NCI-H524 (cell line): ENCODE results near the gene DAAM2.

Source experiments
- DNase-seq, 2 experiments: peaks; one replicate each; lab custom pipeline; 2025; lab: John Stamatoyannopoulos, UW

DAAM2 gene

GRCh38 chr6:39847221-39847620 is 55.0 kb downstream of the DAAM2 start:
- DNase-seq: no peak

DNA sequence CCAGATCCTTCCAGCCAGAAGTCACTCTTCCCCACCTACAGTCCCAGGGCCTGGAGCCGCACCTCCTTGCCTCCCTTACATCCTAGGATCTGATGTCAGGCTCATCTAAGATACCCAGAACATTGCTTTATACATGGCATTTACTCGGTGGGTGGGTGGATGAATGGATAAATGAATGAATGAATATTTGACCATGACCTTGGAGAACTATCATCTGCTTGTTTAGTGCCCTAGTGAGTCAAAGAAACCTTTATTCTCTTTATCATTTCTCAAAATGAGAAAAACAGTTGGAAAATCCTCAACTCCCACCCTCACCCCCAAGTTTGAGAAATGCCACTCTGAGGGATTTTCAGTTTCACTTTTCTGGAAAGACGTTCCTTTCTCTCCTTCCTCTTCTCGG is 56.0 kb downstream of the DAAM2 start:
- no peak for DNase-seq

- DNase-seq: no peak
Observed at GRCh38 chr6:39849228-39849627, 57.1 kb downstream of the DAAM2 start.

DNA sequence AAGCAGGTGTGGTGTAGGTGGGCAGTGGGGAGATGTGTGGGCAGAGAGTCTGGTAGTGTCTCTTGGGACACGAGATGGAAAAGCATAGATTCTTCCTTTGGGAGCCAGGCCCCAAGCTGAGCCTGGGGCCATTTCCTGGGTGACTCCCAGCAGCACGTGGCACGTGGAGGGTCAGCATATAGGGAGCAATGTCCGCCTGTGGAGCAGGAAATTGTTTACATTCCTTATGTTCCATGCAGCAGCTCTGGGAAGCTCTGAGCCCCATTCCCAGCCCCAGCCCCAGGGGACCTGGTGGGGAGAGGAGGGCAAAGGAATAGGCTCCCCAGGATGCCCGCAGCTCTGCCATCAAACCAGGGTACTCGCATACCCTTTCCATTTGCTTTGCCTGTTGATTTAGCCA is 57.6 kb downstream of the DAAM2 start:
- no peak for DNase-seq

GRCh38 chr6:39850736-39851297 is 58.6 kb downstream of the DAAM2 start:
- peak in 1 of 2 experiments; percentile 79 for DNase-seq

- no peak for DNase-seq
Observed at GRCh38 chr6:39851331-39851730, 59.2 kb downstream of the DAAM2 start.

GRCh38 chr6:39852324-39852723 is 60.1 kb downstream of the DAAM2 start:
- no peak for DNase-seq

DNA sequence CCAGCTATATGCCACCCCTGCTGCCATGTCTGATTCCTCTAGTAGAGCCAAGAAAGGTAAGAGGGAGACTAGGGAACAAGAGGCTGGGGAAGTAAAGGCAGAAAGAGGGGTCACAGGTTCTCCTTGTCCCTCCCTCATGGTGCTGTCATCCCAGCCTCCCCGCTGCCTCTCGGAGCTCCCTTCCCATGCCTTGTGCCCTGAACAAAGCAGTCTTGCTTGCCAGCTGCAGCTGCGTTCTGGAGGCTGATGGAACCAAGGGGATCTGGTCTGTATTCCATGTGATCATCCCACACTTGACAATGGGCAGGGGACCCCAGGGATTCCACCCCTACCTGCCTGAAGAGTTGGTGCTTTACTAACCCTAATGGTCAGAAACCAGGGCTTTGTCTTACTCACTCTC is 61.4 kb downstream of the DAAM2 start:
- no peak for DNase-seq

DNA sequence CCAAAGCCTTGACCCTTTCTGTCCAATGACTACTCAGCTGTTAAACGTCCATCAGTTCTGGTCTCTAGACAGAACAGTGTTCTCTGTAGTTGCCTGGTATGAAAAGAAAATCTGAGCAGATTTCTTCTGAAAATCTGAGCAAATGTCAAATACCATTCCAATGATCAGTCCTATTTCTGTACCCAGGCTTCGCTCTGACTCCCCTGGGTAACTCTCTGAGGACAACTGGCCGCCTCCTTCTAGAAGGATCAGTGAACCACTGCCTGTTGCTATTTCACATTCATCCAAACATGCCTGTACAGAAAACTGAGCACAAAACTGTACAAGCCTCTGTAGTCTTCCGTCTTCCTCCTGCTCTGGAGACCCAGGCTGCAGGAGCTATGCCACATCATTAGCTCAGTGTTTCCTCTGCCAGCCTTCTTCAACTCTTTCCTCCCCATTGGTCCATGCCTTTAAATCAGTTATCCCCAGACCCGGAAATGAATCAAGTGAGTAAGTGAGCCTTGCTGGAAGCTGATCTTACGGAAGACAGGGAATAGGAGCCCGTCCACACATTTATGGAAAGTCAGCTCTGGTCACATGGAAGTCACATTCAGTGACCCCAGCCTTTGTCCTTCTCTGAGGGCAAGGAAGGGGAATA is 63.3 kb downstream of the DAAM2 start:
- DNase-seq: no peak

DNA sequence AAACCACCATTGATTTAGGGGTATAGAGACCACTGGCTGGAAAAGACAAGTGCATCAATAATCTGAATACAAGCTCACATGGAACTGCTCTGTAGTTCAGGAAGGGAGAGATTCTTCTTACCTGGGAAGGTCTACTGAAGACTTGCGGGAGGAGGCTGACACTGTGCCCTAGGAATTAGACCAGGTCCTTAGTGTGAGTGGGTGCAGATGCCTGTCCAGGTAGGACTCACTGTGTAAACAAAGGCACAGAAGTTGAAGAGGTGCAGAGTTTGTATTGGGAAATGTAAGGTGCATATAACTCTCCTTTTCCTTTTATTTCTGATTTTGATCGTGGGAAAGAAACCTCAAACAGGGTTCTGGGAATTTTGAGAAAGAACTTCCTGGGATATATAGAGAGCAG is 66.8 kb downstream of the DAAM2 start:
- no peak for DNase-seq

- DNase-seq: no peak
Observed at GRCh38 chr6:39861663-39862062, 69.5 kb downstream of the DAAM2 start.

- DNase-seq: peak; percentile 9 to 79
Observed at GRCh38 chr6:39865011-39865888, 73.1 kb downstream of the DAAM2 start.

GRCh38 chr6:39867592-39867991 is 75.4 kb downstream of the DAAM2 start:
- no peak for DNase-seq

DNA sequence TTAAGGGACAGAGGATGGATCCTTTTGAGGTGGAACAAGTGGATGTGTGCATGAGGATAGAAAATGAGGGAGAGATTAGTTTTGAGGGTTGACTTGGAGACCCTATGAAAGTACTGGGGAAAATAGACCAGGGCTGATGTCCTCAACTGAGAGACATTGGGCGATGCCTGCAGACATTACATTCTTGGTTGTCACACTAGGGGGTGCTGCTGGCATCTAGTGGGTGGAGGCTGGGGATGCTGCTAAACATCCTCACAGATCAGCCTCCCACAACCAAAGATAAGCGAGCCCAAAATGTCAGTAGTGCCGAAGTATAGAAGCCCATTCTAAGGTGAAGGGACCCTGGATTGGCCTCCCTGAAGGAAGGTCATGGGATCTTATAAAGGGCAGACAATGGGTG is 78.8 kb downstream of the DAAM2 start:
- DNase-seq: no peak

GRCh38 chr6:39873439-39873838 is 81.3 kb downstream of the DAAM2 start:
- DNase-seq: no peak

- no peak for DNase-seq
Observed at GRCh38 chr6:39876111-39876510, 83.9 kb downstream of the DAAM2 start.

GRCh38 chr6:39876826-39877225 is 84.7 kb downstream of the DAAM2 start:
- DNase-seq: peak in 1 of 2 experiments; percentile 40

- no peak for DNase-seq
Observed at GRCh38 chr6:39879535-39879934, 87.4 kb downstream of the DAAM2 start.

GRCh38 chr6:39880594-39880993 is 88.4 kb downstream of the DAAM2 start:
- peak; percentile 29 to 61 for DNase-seq

DNA sequence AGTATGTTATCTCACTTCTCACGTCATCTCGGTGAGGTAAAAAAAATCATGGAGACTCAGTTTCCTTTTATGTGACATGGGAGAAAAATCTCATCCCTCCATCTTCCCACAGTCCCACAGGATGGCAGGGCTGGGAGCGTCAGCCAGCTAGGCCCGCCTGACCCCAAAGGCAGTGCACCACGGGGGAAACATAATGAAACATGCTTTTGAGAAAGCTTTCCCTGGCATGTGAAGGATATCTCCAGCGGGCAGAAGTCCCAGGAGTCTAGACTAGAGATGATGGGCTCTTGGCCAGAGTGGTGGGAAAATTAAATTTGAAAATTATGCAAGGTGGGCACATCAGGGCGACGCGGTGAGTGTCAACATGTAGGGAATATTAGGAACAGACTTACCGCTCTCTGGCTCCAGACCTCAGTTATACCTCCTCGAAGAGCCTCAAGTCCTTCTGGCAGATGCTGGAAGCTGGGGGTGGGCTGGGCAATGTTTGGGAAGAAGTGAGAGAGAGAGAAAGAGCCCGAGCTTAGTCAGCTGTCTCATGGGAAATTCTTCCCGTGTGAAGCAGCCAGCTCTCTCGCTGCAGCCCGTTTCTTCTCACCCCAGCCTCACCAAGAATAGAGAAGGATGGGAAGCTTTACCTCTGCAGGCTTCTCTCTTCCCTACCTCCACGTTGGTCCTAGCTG is 89.8 kb downstream of the DAAM2 start:
- no peak for DNase-seq

DNA sequence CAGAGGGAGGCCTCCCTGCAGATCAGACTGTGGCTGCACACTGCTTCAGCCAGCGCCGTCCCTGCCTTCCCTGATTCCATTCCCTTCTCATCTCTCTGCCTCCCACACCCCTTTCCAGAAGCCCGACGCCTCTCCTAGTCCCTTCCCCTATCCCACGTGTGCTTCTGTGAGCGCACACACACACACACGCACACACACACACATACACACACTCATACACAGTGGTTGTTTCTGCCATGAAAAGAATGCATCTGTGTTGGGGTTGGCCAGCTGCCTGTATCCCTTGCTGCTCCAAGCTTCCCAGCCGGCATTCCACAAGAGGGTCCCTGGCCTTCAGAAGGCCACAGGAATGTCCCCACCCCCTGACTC is 90.3 kb downstream of the DAAM2 start:
- no peak for DNase-seq

GRCh38 chr6:39884696-39885095 is 92.5 kb downstream of the DAAM2 start:
- DNase-seq: no peak

- no peak for DNase-seq
Observed at GRCh38 chr6:39885691-39886090, 93.5 kb downstream of the DAAM2 start.
